Body of pancreas (tissue), 4 donors: ENCODE data around the gene MVB12B. TPM values are rescaled to one million over a fixed set of nuclear protein-coding genes. Genes with fewer than 3 reads are reported as not detected.

ENCODE experiments used
- ATAC-seq: fragments of 150-250 bp; one replicate; pipeline ENCODE4 v1.9.1; 2016
- DNase-seq, 4 donors: peaks; one replicate each; pipeline ENCODE4 v3.0.0-alpha.2; 2019
- H3K27ac ChIP-seq, 4 donors: fragments of 200-600 bp; sonication (generic); 1 replicate in 3 of 4; 2 replicates in 1 of 4; pipeline versions ENCODE4 v1.5.1 to v1.6.1; 2016 to 2019; ENCODE audit warnings: mild to moderate bottlenecking in 1 of 4, mixed read lengths in 1 of 4, moderate library complexity in 1 of 4
- H3K27me3 ChIP-seq, 2 donors: fragments of 200-600 bp; sonication (generic); one replicate each; pipeline ENCODE4 v1.6.0; 2016; ENCODE audit warnings: mild to moderate bottlenecking in 1 of 2
- H3K36me3 ChIP-seq, 2 donors: fragments of 200-600 bp; sonication (generic); replicated peaks in 1 of 2; 2 replicates each; pipeline ENCODE4 v1.5.1; 2016; ENCODE audit warnings: low read depth in 2 of 2; ENCODE audit not compliant: insufficient read depth in 1 of 2
- H3K4me1 ChIP-seq: fragments of 200-600 bp; sonication (generic); one replicate; pipeline ENCODE4 v1.6.0; 2016
- H3K4me3 ChIP-seq, 2 donors: fragments of 200-600 bp; sonication (generic); 1 replicate in 1 of 2; 2 replicates in 1 of 2; pipeline ENCODE4 v1.5.1; 2016 to 2019
- H3K9me3 ChIP-seq, 3 donors: fragments of 200-600 bp; sonication (generic); 1 replicate in 2 of 3; 2 replicates in 1 of 3; pipeline ENCODE4 v1.5.1; 2016
- POLR2A ChIP-seq, 3 donors: fragments of 450-650 bp; IDR thresholded peaks; one replicate each; pipeline ENCODE4 v1.6.1; 2016; ENCODE audit warnings: antibody characterized with exemption in 3 of 3, mild to moderate bottlenecking in 2 of 3
- WGBS, 2 donors: methylation state at CpG; one replicate each; pipeline ENCODE4 v1.1.5; 2017; 5-methylcytosine and 5-hydroxymethylcytosine counted together
- intact Hi-C: fragments of 100-400 bp; cut with DNase I; formaldehyde crosslinking; loops from one replicate; pipeline ENCODE4 v1.15.1; 2023
- total RNA-seq, 2 donors: library from RNA; depleted of rRNA; stranded (reverse); fragments of >200 nt; gene quantifications; one replicate each; pipeline ENCODE4 v1.1.0, GENCODE V29; 2016
- TF ChIP-seq, protein P1 (sequence below), 7 experiments: fragments of 450-650 bp in 4 of 7; fragments of 200-600 bp in 3 of 7; sonication (generic) in 3 of 7; IDR thresholded peaks; one replicate each; pipeline ENCODE4 v1.5.1; 2016 to 2019; ENCODE audit warnings: antibody characterized with exemption in 7 of 7

The MVB12B gene
- total RNA-seq, 2 donors from 2014 or later = 5.2 to 9.9 TPM

DNA sequence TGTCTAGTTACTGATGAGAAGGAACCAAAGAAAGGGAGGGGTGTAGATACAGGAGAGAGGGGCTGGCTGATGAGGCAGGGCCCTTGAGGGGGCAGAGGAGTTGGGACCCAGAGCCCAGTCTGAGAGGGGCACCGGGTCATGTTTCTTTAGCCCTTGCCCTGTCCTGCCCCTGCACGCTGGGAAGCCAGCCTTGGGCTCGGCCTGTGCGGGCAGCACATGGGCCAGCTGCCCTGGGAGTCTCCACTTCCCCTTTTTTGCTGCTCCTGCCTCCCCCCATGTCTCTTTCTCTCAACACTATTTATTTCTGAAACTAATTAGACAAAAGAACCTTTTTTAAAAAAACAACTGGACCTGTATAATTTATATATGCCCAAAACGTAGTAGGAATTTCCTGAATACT, 20.5 kb downstream of the MVB12B start:
- Histone ChIP-seq H3K4me3 (no peak overlapping the region), H3K4me1 (no peaks in the 10 kb centered on the region), H3K9me3 (no peaks in the 10 kb centered on the region), H3K27me3 (no peaks in the 10 kb centered on the region), H3K36me3 (no peaks in the 10 kb centered on the region), H3K27ac (no peak overlapping the region)
- TF ChIP-seq, protein P1, sequence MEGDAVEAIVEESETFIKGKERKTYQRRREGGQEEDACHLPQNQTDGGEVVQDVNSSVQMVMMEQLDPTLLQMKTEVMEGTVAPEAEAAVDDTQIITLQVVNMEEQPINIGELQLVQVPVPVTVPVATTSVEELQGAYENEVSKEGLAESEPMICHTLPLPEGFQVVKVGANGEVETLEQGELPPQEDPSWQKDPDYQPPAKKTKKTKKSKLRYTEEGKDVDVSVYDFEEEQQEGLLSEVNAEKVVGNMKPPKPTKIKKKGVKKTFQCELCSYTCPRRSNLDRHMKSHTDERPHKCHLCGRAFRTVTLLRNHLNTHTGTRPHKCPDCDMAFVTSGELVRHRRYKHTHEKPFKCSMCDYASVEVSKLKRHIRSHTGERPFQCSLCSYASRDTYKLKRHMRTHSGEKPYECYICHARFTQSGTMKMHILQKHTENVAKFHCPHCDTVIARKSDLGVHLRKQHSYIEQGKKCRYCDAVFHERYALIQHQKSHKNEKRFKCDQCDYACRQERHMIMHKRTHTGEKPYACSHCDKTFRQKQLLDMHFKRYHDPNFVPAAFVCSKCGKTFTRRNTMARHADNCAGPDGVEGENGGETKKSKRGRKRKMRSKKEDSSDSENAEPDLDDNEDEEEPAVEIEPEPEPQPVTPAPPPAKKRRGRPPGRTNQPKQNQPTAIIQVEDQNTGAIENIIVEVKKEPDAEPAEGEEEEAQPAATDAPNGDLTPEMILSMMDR (IDR thresholded peaks at IDR 0.05) = no peak
- TF ChIP-seq POLR2A (IDR thresholded peaks at IDR 0.05) = no peak
- intact Hi-C loops = no loop called here
- DNase-seq (peak in 1 of 4 donors; percentile 20), ATAC-seq (no peak)
- WGBS, 2 donors = 86 to 90% methylated on average over 5 of the region's 5 CpGs

DNA sequence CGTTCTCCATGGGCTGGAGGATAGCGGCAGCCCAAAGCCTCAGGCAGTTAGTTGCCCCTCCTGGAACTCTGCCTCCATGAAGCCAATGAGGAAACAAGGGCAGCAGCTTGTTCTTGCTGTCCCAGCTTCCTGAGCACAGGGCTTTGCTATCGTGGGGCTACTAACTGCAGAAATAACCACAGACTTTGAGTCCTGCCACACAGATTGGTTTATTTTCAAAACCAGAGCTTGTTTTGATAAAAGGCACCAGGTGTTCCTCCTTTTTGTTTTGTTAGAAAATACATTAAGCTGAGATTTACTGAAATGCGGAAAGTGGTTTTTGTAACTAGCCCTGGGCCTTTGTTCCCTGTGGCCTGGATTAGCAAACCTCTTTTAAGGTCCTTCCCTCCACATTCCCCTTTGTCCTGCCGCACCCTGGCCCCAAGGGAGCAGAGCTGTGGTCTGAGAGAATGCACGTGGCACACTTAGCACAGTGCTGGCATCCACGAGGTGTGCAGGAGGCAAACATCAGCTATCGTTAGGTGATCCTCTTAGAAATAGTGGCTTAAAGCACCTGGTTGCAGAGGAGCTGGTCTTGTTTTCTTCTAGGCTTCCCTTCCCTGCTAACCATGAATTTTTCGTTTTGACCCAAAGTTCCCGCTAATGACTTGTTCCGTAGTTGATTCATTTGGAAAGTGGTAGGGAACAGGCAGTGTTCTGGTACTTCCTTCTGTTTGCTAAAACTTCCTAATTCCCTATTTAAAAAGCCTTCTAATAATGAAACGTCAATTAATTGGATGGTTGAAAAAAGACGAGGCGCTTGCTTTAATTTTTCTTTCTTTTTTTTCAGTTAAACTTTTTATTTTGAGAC, 21.5 kb downstream of the MVB12B start:
- WGBS, 2 donors = 75 to 84% methylated on average over 14 of the region's 14 CpGs
- Histone ChIP-seq H3K36me3 (no peaks in the 10 kb centered on the region), H3K4me1 (no peaks in the 10 kb centered on the region), H3K27ac (no peak overlapping the region), H3K27me3 (no peaks in the 10 kb centered on the region), H3K4me3 (no peak overlapping the region), H3K9me3 (no peaks in the 10 kb centered on the region)
- ATAC-seq = no peak
- TF ChIP-seq, protein P1 (IDR thresholded peaks at IDR 0.05) = no peak
- TF ChIP-seq POLR2A (IDR thresholded peaks at IDR 0.05) = no peak
- intact Hi-C loops = no loop called here
- DNase-seq = no peak

DNA sequence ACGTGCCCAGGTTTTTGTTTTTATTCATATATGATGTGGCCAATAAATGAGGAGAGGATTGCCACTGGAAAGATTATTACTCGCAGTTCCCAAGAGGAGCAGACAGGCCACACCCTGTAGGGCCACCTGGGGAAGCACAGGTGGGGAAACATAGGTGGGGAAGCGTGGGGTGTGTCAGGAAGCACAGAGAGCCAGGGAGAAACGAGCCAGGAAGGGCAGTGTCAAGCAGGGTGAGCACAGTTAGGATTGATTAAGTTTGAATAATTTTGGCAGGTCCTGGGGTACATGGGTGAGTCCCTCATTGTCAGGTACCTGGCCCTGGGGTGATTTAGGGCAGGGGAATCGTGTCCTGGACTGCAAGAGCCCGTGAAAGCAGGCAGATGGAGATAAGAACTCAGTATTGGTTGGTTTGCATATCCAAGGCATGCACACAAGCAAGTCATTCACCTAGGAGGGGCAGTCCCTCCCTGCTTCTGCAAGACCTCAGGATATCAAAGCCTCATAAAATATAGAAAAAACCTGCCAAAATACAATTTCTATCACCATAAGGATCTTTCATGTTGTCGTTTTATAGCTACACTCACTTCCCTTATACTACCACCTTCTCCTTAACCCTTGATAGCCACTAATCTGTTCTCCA, 22.4 kb downstream of the MVB12B start:
- Histone ChIP-seq H3K4me3 (no peak overlapping the region), H3K27ac (no peak overlapping the region), H3K36me3 (no peaks in the 10 kb centered on the region), H3K27me3 (no peaks in the 10 kb centered on the region), H3K9me3 (no peaks in the 10 kb centered on the region), H3K4me1 (no peaks in the 10 kb centered on the region)
- TF ChIP-seq, protein P1 (IDR thresholded peaks at IDR 0.05) = no peak
- no peak for TF ChIP-seq POLR2A (IDR thresholded peaks at IDR 0.05)
- DNase-seq (no peak), ATAC-seq (no peak)
- intact Hi-C loops = no loop called here
- 45 to 52% methylated on average over 7 of the region's 7 CpGs for WGBS, 2 donors

DNA sequence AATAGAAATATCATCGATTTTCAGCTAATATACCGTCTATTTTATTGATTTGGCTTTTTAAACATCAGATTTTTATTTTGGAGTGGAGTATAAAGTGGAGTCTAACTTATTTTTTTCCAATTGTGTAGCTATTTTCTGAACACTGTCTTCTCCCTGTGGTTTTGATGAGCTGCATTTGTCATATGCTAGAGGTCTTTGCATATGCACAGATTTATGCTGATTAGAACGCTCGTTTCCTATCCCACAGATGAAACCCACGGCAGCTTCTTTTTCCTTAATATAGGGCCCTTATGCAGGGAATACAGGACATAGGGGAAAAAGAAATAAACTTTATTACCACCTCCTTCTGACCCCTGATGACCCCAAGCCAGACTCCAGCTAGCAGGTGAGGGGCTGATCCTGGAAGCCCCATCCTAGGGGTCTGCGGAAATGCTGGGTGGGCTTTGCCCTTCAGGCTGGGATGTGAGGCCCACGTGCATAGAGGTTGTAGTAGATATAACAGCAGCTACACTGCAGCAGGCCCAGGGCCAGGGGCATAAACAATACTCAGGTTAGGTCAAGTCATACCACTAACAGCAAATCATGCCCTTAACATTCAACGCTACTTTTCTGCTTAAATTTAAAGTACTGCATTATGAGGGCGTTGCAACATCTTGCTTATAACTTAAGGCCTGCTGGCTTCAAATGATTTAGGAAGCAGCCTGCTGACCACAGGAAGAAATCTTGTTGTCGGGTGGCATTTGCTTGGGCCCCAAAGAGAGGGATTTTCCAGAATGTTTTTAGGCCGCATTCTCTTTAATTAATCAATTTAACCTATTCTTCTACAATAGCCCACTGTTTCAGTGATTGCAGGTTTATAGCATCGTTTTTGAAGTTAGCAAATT, 28.5 kb downstream of the MVB12B start:
- no peaks in the 10 kb centered on the region for H3K36me3 ChIP-seq
- ATAC-seq (no peak), DNase-seq (no peak)
- no peaks in the 10 kb centered on the region for H3K4me1 ChIP-seq
- no peaks in the 10 kb centered on the region for H3K9me3 ChIP-seq
- no peak overlapping the region for H3K27ac ChIP-seq
- H3K27me3 ChIP-seq = no peaks in the 10 kb centered on the region
- no peak overlapping the region for H3K4me3 ChIP-seq
- intact Hi-C loops = no loop called here
- TF ChIP-seq, protein P1 (IDR thresholded peaks at IDR 0.05) = no peak
- TF ChIP-seq POLR2A (IDR thresholded peaks at IDR 0.05) = no peak
- WGBS, 2 donors = 89 to 92% methylated on average over 12 of the region's 12 CpGs
